ENCODE data around the gene ARL8A. TPM values are rescaled to one million over a fixed set of nuclear protein-coding genes. Genes with fewer than 3 reads are reported as not detected.

The ARL8A gene
- total and polyA plus RNA-seq, 2 of the 4 experiments (the other 2 are of a cell fraction): 18.1 to 30.7 TPM

DNA sequence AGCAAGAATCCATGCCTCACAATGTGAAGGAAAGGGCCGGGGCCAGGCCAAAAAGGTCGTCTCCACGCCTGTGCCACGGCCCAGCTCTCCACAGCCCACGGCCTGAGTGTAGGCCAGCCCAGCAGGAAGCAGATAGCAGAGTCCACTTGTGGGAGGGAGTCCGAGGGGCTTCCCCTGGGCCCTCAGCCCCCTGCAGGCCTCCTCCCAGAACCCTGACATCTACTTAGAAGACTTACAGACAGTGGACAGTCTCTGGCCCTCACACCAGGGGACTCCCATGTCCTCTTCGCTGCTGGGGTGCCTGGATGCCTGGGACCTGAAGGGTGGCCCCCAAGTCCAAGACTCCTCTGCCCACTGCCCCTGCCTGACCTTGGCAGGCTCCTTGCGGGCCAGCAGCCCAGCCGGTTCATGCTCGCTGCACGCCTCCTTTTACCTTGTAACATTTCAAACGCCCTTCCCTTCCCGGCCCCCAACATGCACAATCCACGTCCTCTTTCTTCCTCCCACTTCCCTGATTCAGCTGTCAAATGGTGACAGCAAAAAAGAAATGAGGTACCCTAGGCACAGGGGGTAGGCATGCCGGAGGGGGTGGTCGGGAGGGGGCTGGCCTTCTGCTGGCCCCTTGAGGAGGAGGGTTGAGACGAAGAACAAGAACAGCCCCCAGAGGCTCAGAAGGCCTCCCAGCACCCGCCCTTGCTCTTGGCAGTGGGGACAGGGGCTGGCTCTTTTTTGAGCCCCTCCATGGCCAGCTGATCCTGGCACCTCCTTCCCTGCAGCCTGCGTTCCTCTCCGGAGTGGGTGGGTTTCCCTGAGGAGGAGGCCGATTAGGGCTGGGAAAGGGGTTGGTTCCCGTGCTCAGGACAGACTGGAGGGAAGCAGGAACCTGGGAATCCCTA is 16.9 kb upstream of the ARL8A start:
- in situ Hi-C loops (cut with MboI; ENCODE audit: low sequenced_read_pairs): no loop called here

More for the DNA sequence above, 16.9 kb upstream of the ARL8A start:
- H2AK5ac ChIP-seq (ENCODE audit: low read depth, low read length): no peak overlapping the region
- TF ChIP-seq NFE2L2 (IDR thresholded peaks at IDR 0.05; ENCODE audit: low read depth, low read length) (no peak), POLR2A (IDR thresholded peaks at IDR 0.05; ENCODE audit: low read depth, low read length) (no peak), MXI1 (IDR thresholded peaks at IDR 0.05; ENCODE audit: borderline replicate concordance, low read depth, low read length) (no peak), MAFK (IDR thresholded peaks at IDR 0.05; ENCODE audit: low read depth, low read length) (no peak), RAD21 (IDR thresholded peaks at IDR 0.05; ENCODE audit: low read length) (no peak), MAZ (IDR thresholded peaks at IDR 0.05; ENCODE audit: borderline replicate concordance, low read depth, low read length) (no peak), CHD1 (IDR thresholded peaks at IDR 0.05; ENCODE audit: low read depth, low read length) (no peak), SMC3 (IDR thresholded peaks at IDR 0.05; ENCODE audit: low read depth, low read length) (no peak), RFX5 (IDR thresholded peaks at IDR 0.05; ENCODE audit: low read depth, low read length) (no peak), RCOR1 (IDR thresholded peaks at IDR 0.05; ENCODE audit: insufficient replicate concordance, low read length) (no peak), CEBPB (IDR thresholded peaks at IDR 0.05; ENCODE audit: low read depth, low read length) (no peak)
- TF ChIP-seq, protein P1, sequence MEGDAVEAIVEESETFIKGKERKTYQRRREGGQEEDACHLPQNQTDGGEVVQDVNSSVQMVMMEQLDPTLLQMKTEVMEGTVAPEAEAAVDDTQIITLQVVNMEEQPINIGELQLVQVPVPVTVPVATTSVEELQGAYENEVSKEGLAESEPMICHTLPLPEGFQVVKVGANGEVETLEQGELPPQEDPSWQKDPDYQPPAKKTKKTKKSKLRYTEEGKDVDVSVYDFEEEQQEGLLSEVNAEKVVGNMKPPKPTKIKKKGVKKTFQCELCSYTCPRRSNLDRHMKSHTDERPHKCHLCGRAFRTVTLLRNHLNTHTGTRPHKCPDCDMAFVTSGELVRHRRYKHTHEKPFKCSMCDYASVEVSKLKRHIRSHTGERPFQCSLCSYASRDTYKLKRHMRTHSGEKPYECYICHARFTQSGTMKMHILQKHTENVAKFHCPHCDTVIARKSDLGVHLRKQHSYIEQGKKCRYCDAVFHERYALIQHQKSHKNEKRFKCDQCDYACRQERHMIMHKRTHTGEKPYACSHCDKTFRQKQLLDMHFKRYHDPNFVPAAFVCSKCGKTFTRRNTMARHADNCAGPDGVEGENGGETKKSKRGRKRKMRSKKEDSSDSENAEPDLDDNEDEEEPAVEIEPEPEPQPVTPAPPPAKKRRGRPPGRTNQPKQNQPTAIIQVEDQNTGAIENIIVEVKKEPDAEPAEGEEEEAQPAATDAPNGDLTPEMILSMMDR (conservative IDR thresholded peaks at IDR 0.05; ENCODE audit: low read depth, low read length): no peak
- TF ChIP-seq, protein P2, sequence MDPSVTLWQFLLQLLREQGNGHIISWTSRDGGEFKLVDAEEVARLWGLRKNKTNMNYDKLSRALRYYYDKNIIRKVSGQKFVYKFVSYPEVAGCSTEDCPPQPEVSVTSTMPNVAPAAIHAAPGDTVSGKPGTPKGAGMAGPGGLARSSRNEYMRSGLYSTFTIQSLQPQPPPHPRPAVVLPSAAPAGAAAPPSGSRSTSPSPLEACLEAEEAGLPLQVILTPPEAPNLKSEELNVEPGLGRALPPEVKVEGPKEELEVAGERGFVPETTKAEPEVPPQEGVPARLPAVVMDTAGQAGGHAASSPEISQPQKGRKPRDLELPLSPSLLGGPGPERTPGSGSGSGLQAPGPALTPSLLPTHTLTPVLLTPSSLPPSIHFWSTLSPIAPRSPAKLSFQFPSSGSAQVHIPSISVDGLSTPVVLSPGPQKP (IDR thresholded peaks at IDR 0.05; ENCODE audit: borderline replicate concordance, low read depth, low read length): no peak
- ChIA-PET CTCF (no interaction called here), POLR2A (ENCODE audit: unreplicated experiment) (no interaction called here)
- intact Hi-C loops (cut with micrococcal nuclease): loop anchor here (10.0 kb wide), 1 partner anchor 887 kb away; no protein-coding TSS in a partner anchor
- H4K91ac ChIP-seq (ENCODE audit: insufficient read depth, low read depth, low read length): no peak overlapping the region
- H3K9ac ChIP-seq (ENCODE audit: low read depth, low read length): no peak overlapping the region
- no peak overlapping the region for H2AK9ac ChIP-seq (replicated peaks; ENCODE audit: low read depth, low read length, poor library complexity)
- dilution Hi-C loops (cut with HindIII; ENCODE audit: low sequenced_read_pairs, unreplicated experiment): no loop called here
- no peak overlapping the region for H3K18ac ChIP-seq (ENCODE audit: low read depth, low read length)
- H4K5ac ChIP-seq (ENCODE audit: low read depth, low read length): no peak overlapping the region
- no peak overlapping the region for H3K4me3 ChIP-seq (ENCODE audit: insufficient read depth, low read depth, low read length)
- H4K8ac ChIP-seq (ENCODE audit: low read depth in 2 of 2, low read length in 2 of 2): no peak overlapping the region
- H3K9me1 ChIP-seq (ENCODE audit: insufficient read depth, low read length): no peaks in the 10 kb centered on the region
- peaks cover 36% of the 10 kb centered on the region for H3K27me3 ChIP-seq (ENCODE audit: control insufficient read depth, insufficient read depth, low read length)
- ATAC-seq (ENCODE audit: low read depth) (no peak), DNase-seq (no peak)
- no peak overlapping the region for H3K23ac ChIP-seq (ENCODE audit: low read depth, low read length)
- no peak overlapping the region for H3K4me2 ChIP-seq (ENCODE audit: low read depth, low read length)
- H3K9me3 ChIP-seq (ENCODE audit: control insufficient read depth, insufficient read depth, low read length): no peaks in the 10 kb centered on the region
- no peaks in the 10 kb centered on the region for H4K20me1 ChIP-seq (ENCODE audit: insufficient read depth, low read length)
- no peaks in the 10 kb centered on the region for H3K79me1 ChIP-seq (ENCODE audit: low read depth in 1 of 2, low read length in 2 of 2)
- H3K14ac ChIP-seq (replicated peaks; ENCODE audit: low read depth, low read length): no peak overlapping the region
- no peaks in the 10 kb centered on the region for H3K4me1 ChIP-seq (ENCODE audit: control insufficient read depth, insufficient read depth, low read length)
- H2BK5ac ChIP-seq (ENCODE audit: low read depth, low read length, poor library complexity, severe bottlenecking): no peak overlapping the region
- no peak overlapping the region for H3K27ac ChIP-seq (ENCODE audit: insufficient read depth, low read length)
- H2AFZ ChIP-seq (replicated peaks; ENCODE audit: low read length, poor library complexity): no peak overlapping the region
- no peak overlapping the region for H3K4ac ChIP-seq (ENCODE audit: low read depth, low read length)
- no peak overlapping the region for H3K56ac ChIP-seq (ENCODE audit: extremely low read depth, insufficient read depth, low read length)
- no peak overlapping the region for H2BK20ac ChIP-seq (ENCODE audit: low read depth, low read length)
- no TSS peak for BruUV-seq (replicated peaks)
- WGBS, 2 experiments (ENCODE audit: extremely low coverage in 2 of 2, insufficient read length in 1 of 2): 85% methylated on average over 5 of the region's 22 CpGs; no CpG with 5 or more reads in 1 of the 2 experiments
- H3K36me3 ChIP-seq (ENCODE audit: control insufficient read depth, insufficient read depth, low read length): no peaks in the 10 kb centered on the region
- H2BK15ac ChIP-seq (ENCODE audit: low read depth, low read length): no peak overlapping the region
- H2BK120ac ChIP-seq (ENCODE audit: low read depth, low read length): no peak overlapping the region

Measured in IMR-90 (cell line).